HEK293T (cell line): ENCODE data around the gene PITRM1.

ENCODE experiments used
- CTCF ChIA-PET: fragments of 350-600 bp; formaldehyde crosslinking; extraction: SDS; loops from one replicate; lab custom pipeline; 2021; ENCODE audit warnings: antibody characterized with exemption, inconsistent platforms; lab: Yijun Ruan, JAX
- POLR2A ChIA-PET: fragments of 350-600 bp; formaldehyde crosslinking; extraction: SDS; loops from one replicate; lab custom pipeline; 2020; ENCODE audit warnings: antibody characterized with exemption, inconsistent platforms; lab: Yijun Ruan, JAX
- DNase-seq: peaks from one replicate; pipeline ENCODE4 v3.0.0; 2012; ENCODE audit warnings: mixed read lengths; ENCODE audit errors: extremely low spot score
- ARNT ChIP-seq: fragments of 450-650 bp; IDR thresholded peaks from 2 replicates; pipeline ENCODE4 v1.6.1; 2017; ENCODE audit warnings: mild to moderate bottlenecking
- BHLHE40 ChIP-seq: fragments of 450-650 bp; IDR thresholded peaks from 2 replicates; pipeline ENCODE4 v1.6.1; 2016; ENCODE audit warnings: mild to moderate bottlenecking, moderate library complexity, borderline replicate concordance
- CTBP1 ChIP-seq: fragments of 450-650 bp; IDR thresholded peaks from 2 replicates; pipeline ENCODE4 v1.6.1; 2016; ENCODE audit warnings: borderline replicate concordance
- ELF4 ChIP-seq: fragments of 450-650 bp; IDR thresholded peaks from 2 replicates; pipeline ENCODE4 v1.6.1; 2017; ENCODE audit warnings: antibody characterized with exemption
- FOXA1 ChIP-seq: fragments of 450-650 bp; IDR thresholded peaks from 2 replicates; pipeline ENCODE4 v1.6.1; 2016; ENCODE audit warnings: mild to moderate bottlenecking
- FOXK2 ChIP-seq: fragments of 450-650 bp; IDR thresholded peaks from 2 replicates; pipeline ENCODE4 v1.6.1; 2016; ENCODE audit warnings: mild to moderate bottlenecking
- FOXM1 ChIP-seq: fragments of 450-650 bp; IDR thresholded peaks from 2 replicates; pipeline ENCODE4 v1.6.1; 2017; ENCODE audit warnings: mild to moderate bottlenecking, borderline replicate concordance
- HDGF ChIP-seq: fragments of 450-650 bp; IDR thresholded peaks from 2 replicates; pipeline ENCODE4 v1.6.1; 2017; ENCODE audit warnings: antibody characterized with exemption, borderline replicate concordance
- L3MBTL2 ChIP-seq: fragments of 450-650 bp; conservative IDR thresholded peaks from 2 replicates; pipeline ENCODE4 v1.6.1; 2016; ENCODE audit warnings: mild to moderate bottlenecking
- LEF1 ChIP-seq: fragments of 450-650 bp; IDR thresholded peaks from 2 replicates; pipeline ENCODE4 v1.6.1; 2017; ENCODE audit warnings: mild to moderate bottlenecking, borderline replicate concordance
- NFRKB ChIP-seq: fragments of 450-650 bp; IDR thresholded peaks from 2 replicates; pipeline ENCODE4 v1.6.1; 2016; ENCODE audit warnings: mild to moderate bottlenecking, moderate library complexity
- SP1 ChIP-seq: fragments of 450-650 bp; IDR thresholded peaks from 2 replicates; pipeline ENCODE4 v1.6.1; 2017
- SUZ12 ChIP-seq: fragments of 450-650 bp; IDR thresholded peaks from 2 replicates; pipeline ENCODE4 v1.6.1; 2016; ENCODE audit warnings: mild to moderate bottlenecking
- TARDBP ChIP-seq: fragments of 450-650 bp; IDR thresholded peaks from 2 replicates; pipeline ENCODE4 v1.6.1; 2016
- ZNF384 ChIP-seq: fragments of 450-650 bp; IDR thresholded peaks from 2 replicates; pipeline ENCODE4 v1.6.1; 2016
- TF ChIP-seq, protein P1 (sequence below): fragments of 450-650 bp; IDR thresholded peaks from 2 replicates; pipeline ENCODE4 v1.6.1; 2016

PITRM1 gene

DNA sequence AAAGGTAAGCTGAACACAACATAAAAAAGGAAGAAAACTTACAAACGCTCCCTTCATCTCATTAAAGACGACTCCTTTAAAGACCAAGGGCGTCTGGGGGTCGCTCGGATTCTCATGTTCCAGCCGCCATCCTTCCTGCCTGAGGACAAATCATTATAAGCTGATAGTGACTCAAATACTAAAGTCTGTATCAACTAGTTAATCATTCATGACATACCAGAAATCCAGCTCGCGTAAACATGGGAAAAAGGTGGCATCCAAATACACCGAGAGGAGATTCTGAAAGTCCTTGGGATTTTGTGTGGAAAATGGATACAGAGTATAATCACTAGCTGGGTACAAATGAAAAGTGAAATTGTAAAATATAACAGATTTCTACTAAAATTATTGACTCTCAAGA lies 7.4 kb downstream of the PITRM1 start:
- TF ChIP-seq SP1 = no peak
- TF ChIP-seq SUZ12 = no peak
- TF ChIP-seq ARNT = no peak
- no peak for TF ChIP-seq HDGF
- TF ChIP-seq LEF1 = no peak
- POLR2A ChIA-PET = interaction anchor here (1.4 kb wide), 1 partner anchor 10 kb away, joined by 3 read pairs; no protein-coding TSS in a partner anchor
- CTCF ChIA-PET = no interaction called here
- DNase-seq = no peak

DNA sequence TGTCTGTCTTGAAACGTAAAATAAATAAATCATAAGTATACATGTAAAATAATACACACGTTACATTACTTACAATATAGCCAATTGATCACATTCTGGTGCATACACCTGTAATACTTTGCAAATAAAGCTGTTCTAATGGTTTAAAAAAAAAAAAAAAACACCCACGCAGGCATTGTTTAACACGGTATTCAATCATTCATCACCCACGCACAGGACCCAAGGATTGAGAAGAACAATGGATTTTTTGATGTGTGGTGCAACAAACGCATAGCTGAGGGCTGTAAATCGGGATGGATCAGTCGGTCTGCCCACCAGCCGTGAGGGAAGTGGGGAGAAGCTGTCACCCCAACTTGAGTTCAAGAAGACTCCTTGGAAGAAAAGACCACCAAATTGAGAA lies 8.7 kb downstream of the PITRM1 start:
- ChIA-PET CTCF (no interaction called here), POLR2A (interaction anchor here (1.2 to 1.4 kb wide), 2 partner anchors 8 to 9 kb away, joined by 3 read pairs; partner anchors contain the start of gene PITRM1)
- TF ChIP-seq L3MBTL2 = no peak
- TF ChIP-seq FOXK2 = no peak
- DNase-seq = no peak

DNA sequence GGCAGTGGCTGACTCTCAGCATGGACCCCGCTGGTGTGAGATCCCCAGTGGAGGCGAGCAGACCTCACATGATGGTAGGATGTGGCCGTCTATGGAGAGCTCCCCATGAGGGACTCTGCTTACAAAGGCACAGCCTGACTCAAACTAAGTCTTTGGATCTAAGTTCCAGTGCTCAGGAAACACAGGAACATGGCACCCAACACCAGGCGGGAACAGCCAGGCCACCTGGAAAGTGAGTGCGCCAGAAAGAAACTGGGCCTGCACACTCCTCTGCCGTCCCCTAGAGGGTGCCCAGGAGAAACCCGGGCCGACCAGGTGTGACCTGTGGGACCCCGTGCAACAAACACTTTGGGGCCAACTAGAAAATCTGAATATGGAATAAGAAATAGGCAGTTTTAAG lies 10.0 kb downstream of the PITRM1 start:
- no peak for TF ChIP-seq SUZ12
- ChIA-PET CTCF (no interaction called here), POLR2A (no interaction called here)
- DNase-seq = no peak

DNA sequence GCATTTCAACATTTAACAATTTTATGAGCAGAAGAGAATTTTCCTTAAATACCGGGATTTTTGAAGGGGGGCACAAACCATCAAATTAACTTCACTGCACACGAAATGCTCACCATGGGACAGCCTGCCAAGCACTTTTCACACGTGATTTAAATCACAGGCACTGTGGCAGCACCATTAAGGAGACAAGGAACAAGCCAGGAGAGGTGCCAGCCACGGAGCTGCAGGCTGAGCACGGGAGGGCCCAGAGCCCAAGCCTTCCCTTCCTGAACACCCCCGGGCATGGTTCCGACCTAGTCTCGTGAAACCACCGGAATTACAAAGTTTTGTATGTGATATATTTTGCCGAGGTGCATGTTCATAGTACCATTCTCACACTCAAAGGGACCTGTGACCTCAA lies 13.4 kb downstream of the PITRM1 start:
- CTCF ChIA-PET = interaction anchor here (0.7 kb wide), 1 partner anchor 40 kb away, joined by 3 read pairs; no protein-coding TSS in a partner anchor
- no peak for TF ChIP-seq NFRKB
- TF ChIP-seq CTBP1 = no peak
- POLR2A ChIA-PET = no interaction called here
- DNase-seq = no peak

DNA sequence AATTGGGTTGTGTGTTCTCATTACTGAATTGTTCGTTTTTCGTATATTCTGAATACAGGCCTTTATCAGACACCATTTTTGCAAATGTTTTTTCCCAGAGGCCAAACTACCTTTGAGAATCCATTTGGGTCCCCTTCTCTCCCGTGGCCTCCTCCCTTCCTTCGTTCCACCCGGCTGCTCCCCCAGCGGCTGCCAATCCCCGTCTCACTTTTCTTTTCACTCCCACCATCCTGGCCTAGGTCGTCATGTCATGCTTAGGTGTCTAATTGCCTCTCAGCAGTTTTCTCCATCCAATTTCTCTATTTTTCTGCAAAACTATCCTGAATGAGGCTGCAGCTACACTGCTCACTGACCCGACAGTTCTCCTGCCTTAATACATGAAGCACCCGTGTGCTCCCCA lies 17.9 kb downstream of the PITRM1 start:
- CTCF ChIA-PET = no interaction called here
- no peak for TF ChIP-seq SUZ12
- TF ChIP-seq FOXA1 = no peak
- TF ChIP-seq NFRKB = no peak
- TF ChIP-seq TARDBP = no peak
- TF ChIP-seq LEF1 = no peak
- TF ChIP-seq ZNF384 = no peak
- TF ChIP-seq SP1 = no peak
- no peak for TF ChIP-seq HDGF
- TF ChIP-seq L3MBTL2 = no peak
- no peak for TF ChIP-seq ELF4
- TF ChIP-seq CTBP1 = no peak
- no peak for TF ChIP-seq FOXM1
- TF ChIP-seq ARNT = no peak
- TF ChIP-seq, protein P1, sequence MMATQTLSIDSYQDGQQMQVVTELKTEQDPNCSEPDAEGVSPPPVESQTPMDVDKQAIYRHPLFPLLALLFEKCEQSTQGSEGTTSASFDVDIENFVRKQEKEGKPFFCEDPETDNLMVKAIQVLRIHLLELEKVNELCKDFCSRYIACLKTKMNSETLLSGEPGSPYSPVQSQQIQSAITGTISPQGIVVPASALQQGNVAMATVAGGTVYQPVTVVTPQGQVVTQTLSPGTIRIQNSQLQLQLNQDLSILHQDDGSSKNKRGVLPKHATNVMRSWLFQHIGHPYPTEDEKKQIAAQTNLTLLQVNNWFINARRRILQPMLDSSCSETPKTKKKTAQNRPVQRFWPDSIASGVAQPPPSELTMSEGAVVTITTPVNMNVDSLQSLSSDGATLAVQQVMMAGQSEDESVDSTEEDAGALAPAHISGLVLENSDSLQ = no peak
- TF ChIP-seq FOXK2 = no peak
- TF ChIP-seq BHLHE40 = no peak
- POLR2A ChIA-PET = interaction anchor here (1.0 kb wide), 1 partner anchor 10 kb away, joined by 3 read pairs; no protein-coding TSS in a partner anchor
- no peak for DNase-seq

DNA sequence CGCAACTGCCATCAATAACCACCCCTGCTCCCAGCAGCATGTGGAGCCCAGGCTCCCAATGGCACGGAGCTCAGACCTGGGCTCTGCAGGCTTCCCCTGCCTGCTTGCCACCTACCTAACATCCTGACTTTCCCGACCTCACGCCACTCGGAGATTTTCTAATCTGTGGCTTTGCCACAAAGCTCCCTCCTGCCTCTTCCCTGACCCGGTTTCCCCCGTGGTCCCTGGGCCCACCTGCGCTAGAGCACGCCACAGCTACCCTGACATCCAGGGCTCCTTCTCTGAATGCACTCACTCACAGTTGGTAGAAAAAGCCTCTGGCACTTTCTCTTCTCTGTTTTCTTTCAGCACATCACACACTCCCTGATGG lies 20.0 kb downstream of the PITRM1 start:
- no peak for TF ChIP-seq BHLHE40
- no peak for TF ChIP-seq SUZ12
- no peak for TF ChIP-seq TARDBP
- TF ChIP-seq, protein P1 = no peak
- TF ChIP-seq CTBP1 = no peak
- CTCF ChIA-PET = no interaction called here
- POLR2A ChIA-PET = interaction anchor here (1.3 kb wide), 1 partner anchor 15 kb away, joined by 3 read pairs; no protein-coding TSS in a partner anchor
- no peak for DNase-seq

DNA sequence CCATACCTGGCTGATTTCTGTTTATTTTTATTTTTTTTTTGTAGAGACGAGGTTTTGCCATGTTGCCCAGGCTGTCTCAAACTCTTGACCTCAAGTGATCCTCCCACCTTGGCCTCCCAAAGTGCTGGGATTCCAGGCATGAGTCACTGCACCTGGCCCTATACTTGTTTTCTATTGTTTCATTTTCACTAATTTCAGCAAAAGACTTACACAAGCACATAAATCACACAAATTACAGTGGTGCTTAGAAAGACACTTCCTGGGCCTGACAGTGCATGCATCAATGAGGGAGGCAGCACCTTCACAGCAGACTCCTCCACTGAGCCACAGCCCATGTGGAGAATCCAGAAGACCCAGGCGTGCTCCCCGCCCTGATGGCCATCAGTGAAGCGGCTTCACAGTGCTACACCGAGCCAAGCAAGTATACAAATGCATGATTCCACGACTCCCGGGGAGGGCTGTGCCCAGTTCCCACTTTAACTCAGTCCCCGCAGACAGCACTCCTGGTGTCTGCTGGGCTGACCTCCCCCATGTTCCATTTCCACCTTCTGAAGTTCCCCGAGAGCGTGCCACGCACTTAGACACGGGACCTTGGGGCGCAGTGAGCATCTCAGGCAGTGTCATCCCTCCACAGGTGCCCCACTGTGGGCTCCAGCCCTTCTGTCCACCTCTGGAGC lies 20.6 kb downstream of the PITRM1 start:
- DNase-seq = no peak
- ChIA-PET POLR2A (no interaction called here), CTCF (no interaction called here)
- no peak for TF ChIP-seq ZNF384
- no peak for TF ChIP-seq FOXM1
- no peak for TF ChIP-seq LEF1
- TF ChIP-seq ARNT = no peak
- no peak for TF ChIP-seq SUZ12
- TF ChIP-seq, protein P1 = no peak
- no peak for TF ChIP-seq FOXK2
- no peak for TF ChIP-seq FOXA1
- TF ChIP-seq HDGF = no peak
- no peak for TF ChIP-seq TARDBP
- TF ChIP-seq SP1 = no peak
- no peak for TF ChIP-seq L3MBTL2
- no peak for TF ChIP-seq ELF4
- TF ChIP-seq BHLHE40 = no peak
